ENCODE data around the gene DYNLT5. TPM values are rescaled to one million over a fixed set of nuclear protein-coding genes. Genes with fewer than 3 reads are reported as not detected.

Gene DYNLT5
- total and polyA plus RNA-seq, 4 donors, result 0.55 to 3.1 (median 1.5) TPM

GRCh38 chr1:66770694-66771093, 18.4 kb downstream of the DYNLT5 start (continued):
- no peak for TF ChIP-seq REST (IDR thresholded peaks at IDR 0.05)
- no peak for TF ChIP-seq ZBTB33 (IDR thresholded peaks at IDR 0.05)
- no peak for TF ChIP-seq HNF4G (IDR thresholded peaks at IDR 0.05)
- no peak for TF ChIP-seq TAF1 (conservative IDR thresholded peaks at IDR 0.05)

DNA sequence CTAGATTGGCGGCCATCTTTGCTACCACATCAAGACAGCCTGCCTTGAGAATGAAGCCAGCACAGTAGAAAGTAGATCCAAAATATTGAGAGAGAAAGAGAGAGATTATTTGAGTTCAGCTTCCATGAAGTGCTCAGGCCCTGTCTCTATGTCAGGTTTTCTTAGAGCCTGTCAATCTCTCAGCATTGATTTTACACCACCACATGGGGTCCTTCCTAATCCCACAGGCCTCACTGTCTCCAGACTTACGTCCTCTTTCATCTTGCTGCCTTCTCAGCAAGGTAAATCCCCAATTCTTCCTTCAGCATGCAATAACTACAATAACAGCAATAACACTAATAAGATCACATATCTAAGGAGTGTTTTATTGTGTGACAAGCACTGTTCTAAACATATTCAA, 21.0 kb downstream of the DYNLT5 start:
- Histone ChIP-seq H3K27ac (ENCODE audit: low read depth in 1 of 2, low read length in 2 of 2) (no peak overlapping the region), H3K9ac (ENCODE audit: low read depth in 1 of 2, low read length in 2 of 2) (no peak overlapping the region), H3K36me3 (ENCODE audit: control insufficient read depth in 4 of 4, insufficient read depth in 3 of 4, low read depth in 1 of 4, low read length in 3 of 4) (peaks cover 0 to 11% (median 2%) of the 10 kb centered on the region in 4 donors), H3K9me3 (ENCODE audit: control insufficient read depth in 4 of 4, low read length in 3 of 4) (no peaks in the 10 kb centered on the region), H3K27me3 (ENCODE audit: control insufficient read depth in 4 of 4, insufficient read depth in 4 of 4, low read length in 3 of 4) (no peaks in the 10 kb centered on the region), H3K4me3 (ENCODE audit: low read depth in 1 of 3, low read length in 3 of 3) (no peak overlapping the region), H3K4me1 (ENCODE audit: control insufficient read depth in 4 of 4, insufficient read depth in 4 of 4, low read length in 3 of 4) (no peaks in the 10 kb centered on the region)
- DNase-seq (ENCODE audit: low spot score), result no peak
- TF ChIP-seq RXRA (IDR thresholded peaks at IDR 0.05) (no peak), JUND (IDR thresholded peaks at IDR 0.05) (no peak), GABPA (IDR thresholded peaks at IDR 0.05 in 1 of 2, conservative IDR thresholded peaks at IDR 0.05 in 1 of 2) (no peak), NR2F2 (IDR thresholded peaks at IDR 0.05) (no peak), REST (IDR thresholded peaks at IDR 0.05) (no peak), EGR1 (IDR thresholded peaks at IDR 0.05; ENCODE audit: low read depth in 2 of 2) (no peak), HNF4A (conservative IDR thresholded peaks at IDR 0.05) (no peak)
- WGBS, result 98% methylated on average over 2 of the region's 2 CpGs

DNA sequence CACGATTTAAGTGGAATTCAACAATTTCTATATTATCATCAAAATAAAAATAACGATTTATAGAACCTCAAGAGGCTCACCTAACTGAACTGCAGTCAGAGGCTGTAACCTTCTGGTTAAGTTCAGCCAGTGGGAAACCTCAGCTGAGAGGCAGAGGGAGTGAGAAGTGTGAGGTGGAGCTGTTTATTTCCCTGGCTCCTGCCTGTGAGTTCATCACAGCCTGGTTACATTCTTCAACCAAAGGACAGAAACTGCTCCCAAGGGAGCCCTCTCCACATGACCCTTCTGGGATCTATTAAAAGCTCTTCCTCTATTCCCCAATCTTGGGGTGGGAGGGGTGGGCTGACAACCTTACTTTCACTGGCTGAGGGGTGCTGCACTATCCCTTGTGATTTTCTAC, 22.2 kb downstream of the DYNLT5 start:
- no peak for TF ChIP-seq CTCF (IDR thresholded peaks at IDR 0.05; ENCODE audit: low read depth, low read length, missing input control)
- TF ChIP-seq JUND (IDR thresholded peaks at IDR 0.05), result no peak
- no peak for TF ChIP-seq HNF4A (conservative IDR thresholded peaks at IDR 0.05)
- TF ChIP-seq TAF1 (conservative IDR thresholded peaks at IDR 0.05), result no peak
- TF ChIP-seq RXRA (IDR thresholded peaks at IDR 0.05), result no peak
- TF ChIP-seq ZBTB33 (IDR thresholded peaks at IDR 0.05), result no peak
- no peak for TF ChIP-seq FOXA1 (IDR thresholded peaks at IDR 0.05)
- no peak for TF ChIP-seq HNF4G (IDR thresholded peaks at IDR 0.05)
- no peak for TF ChIP-seq EGR1 (IDR thresholded peaks at IDR 0.05; ENCODE audit: low read depth in 2 of 2)
- TF ChIP-seq YY1 (IDR thresholded peaks at IDR 0.05), result no peak
- no peak for TF ChIP-seq ATF3 (IDR thresholded peaks at IDR 0.05)
- TF ChIP-seq RAD21 (IDR thresholded peaks at IDR 0.05), result no peak
- peaks cover 0 to 17% (median 2%) of the 10 kb centered on the region in 4 donors for H3K36me3 ChIP-seq (ENCODE audit: control insufficient read depth in 4 of 4, insufficient read depth in 3 of 4, low read depth in 1 of 4, low read length in 3 of 4)
- H3K9me3 ChIP-seq (ENCODE audit: control insufficient read depth in 4 of 4, low read length in 3 of 4), result no peaks in the 10 kb centered on the region
- WGBS, result 77% methylated on average over 2 of the region's 2 CpGs
- H3K27me3 ChIP-seq (ENCODE audit: control insufficient read depth in 4 of 4, insufficient read depth in 4 of 4, low read length in 3 of 4), result no peaks in the 10 kb centered on the region
- no peak for DNase-seq (ENCODE audit: low spot score)
- no peak overlapping the region for H3K27ac ChIP-seq (ENCODE audit: low read depth in 1 of 2, low read length in 2 of 2)
- no peak overlapping the region for H3K9ac ChIP-seq (ENCODE audit: low read depth in 1 of 2, low read length in 2 of 2)
- H3K4me3 ChIP-seq (ENCODE audit: low read depth in 1 of 3, low read length in 3 of 3), result no peak overlapping the region
- no peaks in the 10 kb centered on the region for H3K4me1 ChIP-seq (ENCODE audit: control insufficient read depth in 4 of 4, insufficient read depth in 4 of 4, low read length in 3 of 4)

All from liver (tissue), 9 donors.